Activated T-cell treated with anti-CD3 and anti-CD28 coated beads, Interleukin-2, amount 50 U/mL, for 24 hours (primary cell): ENCODE data around the gene GPRIN3.
A peak's percentile ranks its signal among the peaks of the same experiment; 100 is the strongest.

Source experiments
- DNase-seq: peaks from one replicate; pipeline ENCODE4 v3.0.0-alpha.2; 2020
- H3K27ac Mint-ChIP-seq: 2 replicates; pipeline ENCODE4 v1.8.0; 2020; ENCODE audit warnings: mild to moderate bottlenecking, mixed read lengths
- H3K27me3 Mint-ChIP-seq: 2 replicates; pipeline ENCODE4 v1.8.0; 2020; ENCODE audit warnings: mixed read lengths
- H3K36me3 Mint-ChIP-seq: 2 replicates; pipeline ENCODE4 v1.8.0; 2020; ENCODE audit warnings: low read depth, mixed read lengths
- H3K4me1 Mint-ChIP-seq: 2 replicates; pipeline ENCODE4 v1.8.0; 2020; ENCODE audit warnings: low read depth, mixed read lengths
- H3K4me3 Mint-ChIP-seq: 2 replicates; pipeline ENCODE4 v1.8.0; 2020; ENCODE audit warnings: mild to moderate bottlenecking, moderate library complexity, mixed read lengths
- H3K9me3 Mint-ChIP-seq: 2 replicates; pipeline ENCODE4 v1.8.0; 2020; ENCODE audit warnings: mixed read lengths

GPRIN3 gene

DNA sequence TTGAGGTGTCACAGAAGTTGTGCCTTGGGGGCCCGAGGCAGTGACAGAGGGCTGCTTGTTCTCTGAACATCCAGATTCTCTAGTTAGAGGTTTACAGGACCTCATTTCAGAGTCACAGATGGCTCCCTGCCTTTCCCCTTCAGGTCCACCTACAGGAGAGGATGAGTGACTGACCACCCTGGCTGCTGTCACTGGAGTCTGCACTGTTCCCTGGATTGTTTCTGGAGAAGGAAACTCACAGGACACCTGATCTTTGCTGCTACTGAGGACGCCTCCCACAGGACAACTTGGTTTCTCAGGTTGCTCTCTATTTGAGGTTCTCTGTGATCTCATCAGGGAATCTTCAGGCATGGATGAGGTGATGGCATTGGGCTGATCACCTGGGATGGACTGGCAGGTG lies 58.3 kb downstream of the GPRIN3 start:
- Mint-ChIP-seq H3K4me1 (peaks cover 58% of the 10 kb centered on the region), H3K36me3 (peaks cover 48% of the 10 kb centered on the region), H3K4me3 (no peak overlapping the region)

DNA sequence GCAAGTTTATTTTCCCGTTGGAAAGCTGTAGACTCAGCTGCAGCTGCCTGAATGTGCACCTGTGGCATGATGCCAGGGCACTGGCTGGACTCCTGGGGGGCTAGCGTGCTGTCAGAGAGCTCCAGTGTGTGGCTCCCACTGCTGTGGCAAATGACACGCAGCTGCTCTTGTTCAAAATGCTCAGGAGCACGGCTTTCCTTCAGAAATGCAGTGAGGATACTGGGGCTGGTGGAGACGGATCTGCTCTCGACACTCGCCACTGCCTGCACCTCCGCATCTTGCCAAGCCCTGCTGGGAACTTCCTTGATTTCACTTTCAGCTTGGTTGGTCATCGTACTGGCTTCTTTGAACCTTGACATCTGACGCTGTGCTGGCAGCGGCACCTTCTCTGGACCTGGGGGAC lies 58.7 kb downstream of the GPRIN3 start:
- Mint-ChIP-seq H3K9me3 (no peaks in the 10 kb centered on the region), H3K36me3 (peaks cover 46% of the 10 kb centered on the region), H3K27me3 (no peaks in the 10 kb centered on the region), H3K4me1 (peaks cover 59% of the 10 kb centered on the region), H3K4me3 (no peak overlapping the region), H3K27ac (no peak overlapping the region)
- no peak for DNase-seq

More for the DNA sequence above, 58.3 kb downstream of the GPRIN3 start:
- H3K27ac Mint-ChIP-seq, result no peak overlapping the region
- H3K9me3 Mint-ChIP-seq, result no peaks in the 10 kb centered on the region
- no peaks in the 10 kb centered on the region for H3K27me3 Mint-ChIP-seq
- DNase-seq, result no peak

DNA sequence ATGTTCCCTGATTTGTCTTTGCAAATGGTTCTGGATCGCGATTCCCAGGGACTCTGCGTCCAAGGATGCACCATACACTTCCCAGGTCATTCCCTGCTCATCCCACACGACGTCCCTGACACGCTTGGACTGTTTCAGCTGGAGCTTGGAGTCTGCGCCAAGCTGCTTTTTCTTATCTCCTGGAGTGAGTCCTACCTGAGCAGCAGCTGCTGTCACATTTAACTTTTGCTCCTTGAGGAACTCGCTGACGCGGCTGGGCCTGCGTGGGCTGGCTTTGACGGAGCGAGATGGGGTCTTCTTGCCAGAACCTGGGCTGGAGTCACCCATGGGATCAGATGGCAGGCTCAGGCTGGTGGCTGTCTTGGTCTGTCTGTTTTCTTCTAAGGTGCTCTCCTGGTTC lies 59.6 kb downstream of the GPRIN3 start:
- Mint-ChIP-seq H3K27ac (no peak overlapping the region), H3K4me3 (no peak overlapping the region), H3K36me3 (peaks cover 48% of the 10 kb centered on the region), H3K27me3 (no peaks in the 10 kb centered on the region), H3K9me3 (no peaks in the 10 kb centered on the region), H3K4me1 (peaks cover 60% of the 10 kb centered on the region)
- no peak for DNase-seq

- Mint-ChIP-seq H3K9me3 (no peaks in the 10 kb centered on the region), H3K27me3 (no peaks in the 10 kb centered on the region), H3K4me3 (no peak overlapping the region), H3K4me1 (peaks cover 53% of the 10 kb centered on the region), H3K27ac (peak overlapping the region; percentile 72), H3K36me3 (peaks cover 57% of the 10 kb centered on the region)
- no peak for DNase-seq
These were observed 62.1 kb downstream of the GPRIN3 start for GRCh38 chr4:89245459-89245858.

- no peak for DNase-seq
- H3K36me3 Mint-ChIP-seq, result peaks cover 44% of the 10 kb centered on the region
- H3K27me3 Mint-ChIP-seq, result no peaks in the 10 kb centered on the region
- peaks cover 50% of the 10 kb centered on the region for H3K4me1 Mint-ChIP-seq
- peak overlapping the region; percentile 81 for H3K27ac Mint-ChIP-seq
- H3K4me3 Mint-ChIP-seq, result no peak overlapping the region
- no peaks in the 10 kb centered on the region for H3K9me3 Mint-ChIP-seq
These were observed 63.8 kb downstream of the GPRIN3 start for GRCh38 chr4:89243733-89244252.

DNA sequence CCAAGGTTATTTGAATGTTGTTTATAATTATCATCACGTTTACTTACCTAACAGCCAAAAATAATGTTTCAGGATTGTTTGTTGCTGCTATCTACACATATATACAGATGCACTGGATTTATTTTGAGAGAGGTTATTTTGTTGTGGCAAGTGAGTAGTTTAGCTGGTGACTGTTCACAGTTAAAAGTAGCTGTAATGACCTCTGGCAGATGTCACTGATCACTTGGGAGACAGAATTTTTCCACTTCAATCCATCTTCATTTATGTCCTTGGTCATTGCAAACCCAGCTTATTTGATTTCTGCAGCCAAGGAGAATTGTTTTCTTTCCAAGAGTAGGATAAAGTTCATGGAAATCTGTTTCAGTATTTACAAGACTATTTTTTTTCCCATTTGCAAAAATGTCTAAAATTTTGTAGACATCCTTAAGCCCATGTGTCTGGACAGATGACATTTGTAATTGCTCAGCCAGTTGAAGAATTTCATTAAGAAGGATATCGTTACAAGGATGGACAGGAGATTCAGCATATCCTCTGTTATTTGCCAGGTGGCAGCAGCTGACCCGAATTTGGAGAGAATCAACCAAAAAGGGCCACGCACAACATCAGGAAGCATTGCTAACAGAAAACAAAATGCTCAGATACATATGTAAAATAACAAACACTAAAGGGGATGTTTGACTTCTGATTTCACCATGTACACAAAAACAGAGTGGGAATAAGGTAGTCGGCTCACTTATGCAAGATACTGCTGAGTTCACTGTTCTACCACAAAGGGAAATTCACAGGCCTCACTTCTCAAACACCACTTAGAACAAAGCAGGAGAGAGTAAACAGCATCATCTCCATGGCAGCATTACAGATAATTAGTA lies 64.5 kb downstream of the GPRIN3 start:
- Mint-ChIP-seq H3K4me3 (no peak overlapping the region), H3K4me1 (peaks cover 49% of the 10 kb centered on the region)

DNA sequence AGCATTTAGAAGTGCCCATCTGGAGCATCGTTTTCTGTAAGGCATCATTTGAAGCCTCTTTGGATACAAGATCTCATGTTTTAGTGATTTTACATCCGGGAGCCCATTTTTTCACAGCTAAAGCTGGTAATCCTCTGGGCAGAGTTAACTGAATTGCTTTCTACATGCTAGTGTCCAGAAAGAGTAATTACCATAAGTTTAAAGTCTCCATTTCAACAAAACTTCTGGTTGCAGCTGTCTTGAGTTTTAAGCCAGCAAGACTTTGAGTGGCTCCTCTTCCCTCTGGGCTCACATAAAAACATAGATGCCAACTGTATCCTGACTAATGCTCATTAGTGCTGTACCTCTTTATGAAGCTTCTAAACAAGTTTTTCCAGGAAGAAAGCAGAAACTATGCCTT lies 65.4 kb downstream of the GPRIN3 start:
- Mint-ChIP-seq H3K27ac (no peak overlapping the region), H3K27me3 (no peaks in the 10 kb centered on the region), H3K4me3 (no peak overlapping the region), H3K9me3 (no peaks in the 10 kb centered on the region), H3K36me3 (peaks cover 28% of the 10 kb centered on the region), H3K4me1 (peaks cover 43% of the 10 kb centered on the region)
- DNase-seq, result no peak

More for the DNA sequence above, 64.5 kb downstream of the GPRIN3 start:
- peaks cover 37% of the 10 kb centered on the region for H3K36me3 Mint-ChIP-seq
- H3K9me3 Mint-ChIP-seq, result no peaks in the 10 kb centered on the region
- H3K27me3 Mint-ChIP-seq, result no peaks in the 10 kb centered on the region
- no peak for DNase-seq
- peak overlapping the region; percentile 81 for H3K27ac Mint-ChIP-seq

GRCh38 chr4:89230271-89230670 lies 77.3 kb downstream of the GPRIN3 start:
- Mint-ChIP-seq H3K27ac (no peak overlapping the region), H3K4me1 (peaks cover 11% of the 10 kb centered on the region), H3K4me3 (no peak overlapping the region), H3K27me3 (no peaks in the 10 kb centered on the region), H3K9me3 (peaks cover 2% of the 10 kb centered on the region), H3K36me3 (no peaks in the 10 kb centered on the region)
- DNase-seq, result no peak

GRCh38 chr4:89226665-89227574 lies 80.7 kb downstream of the GPRIN3 start:
- H3K4me1 Mint-ChIP-seq, result peaks cover 23% of the 10 kb centered on the region

GRCh38 chr4:89222170-89222569 lies 85.4 kb downstream of the GPRIN3 start:
- no peaks in the 10 kb centered on the region for H3K36me3 Mint-ChIP-seq
- H3K4me3 Mint-ChIP-seq, result no peak overlapping the region
- no peaks in the 10 kb centered on the region for H3K9me3 Mint-ChIP-seq
- H3K27ac Mint-ChIP-seq, result peak overlapping the region; percentile 82
- DNase-seq, result no peak
- peaks cover 24% of the 10 kb centered on the region for H3K4me1 Mint-ChIP-seq
- H3K27me3 Mint-ChIP-seq, result no peaks in the 10 kb centered on the region

More at GRCh38 chr4:89226665-89227574, 80.7 kb downstream of the GPRIN3 start:
- no peaks in the 10 kb centered on the region for H3K27me3 Mint-ChIP-seq
- H3K36me3 Mint-ChIP-seq, result no peaks in the 10 kb centered on the region
- peak overlapping the region; percentile 55 for H3K4me3 Mint-ChIP-seq
- H3K27ac Mint-ChIP-seq, result no peak overlapping the region
- peak; percentile 74 for DNase-seq
- no peaks in the 10 kb centered on the region for H3K9me3 Mint-ChIP-seq

DNA sequence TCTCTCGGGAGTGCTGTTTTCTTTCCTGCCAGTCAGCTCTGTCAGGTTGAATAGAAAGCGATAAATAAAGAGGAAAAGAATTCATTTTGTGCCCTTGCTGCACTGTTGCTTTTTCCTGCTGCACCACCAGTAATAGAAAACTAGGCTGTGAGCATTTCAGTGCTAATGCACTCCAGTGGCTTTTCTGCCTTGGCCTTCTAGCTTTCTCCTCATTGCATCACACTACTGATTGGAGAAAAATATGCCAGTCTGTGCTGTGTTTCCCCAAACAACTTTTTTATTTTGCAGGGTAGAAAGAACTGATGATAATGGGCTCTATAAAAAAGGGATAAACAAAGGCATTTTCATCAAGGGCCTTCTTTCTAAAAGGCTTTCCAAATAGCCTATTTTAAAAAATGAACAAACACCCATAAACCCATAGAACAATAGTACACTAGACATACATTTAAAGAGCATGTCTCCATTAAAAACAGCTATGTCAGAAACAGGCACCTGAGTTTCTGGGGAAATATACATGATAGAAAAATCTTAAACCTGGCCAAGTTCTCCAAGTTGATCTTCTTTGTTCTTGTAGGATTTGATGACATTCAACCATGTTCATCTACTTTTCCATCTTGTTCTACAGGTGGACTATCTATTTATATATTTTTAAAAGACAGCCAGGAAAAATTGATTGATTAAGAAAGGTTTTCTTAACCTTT lies 86.3 kb downstream of the GPRIN3 start:
- Mint-ChIP-seq H3K9me3 (no peaks in the 10 kb centered on the region), H3K4me3 (no peak overlapping the region), H3K36me3 (no peaks in the 10 kb centered on the region), H3K4me1 (peaks cover 16% of the 10 kb centered on the region), H3K27ac (no peak overlapping the region), H3K27me3 (no peaks in the 10 kb centered on the region)
- no peak for DNase-seq

DNA sequence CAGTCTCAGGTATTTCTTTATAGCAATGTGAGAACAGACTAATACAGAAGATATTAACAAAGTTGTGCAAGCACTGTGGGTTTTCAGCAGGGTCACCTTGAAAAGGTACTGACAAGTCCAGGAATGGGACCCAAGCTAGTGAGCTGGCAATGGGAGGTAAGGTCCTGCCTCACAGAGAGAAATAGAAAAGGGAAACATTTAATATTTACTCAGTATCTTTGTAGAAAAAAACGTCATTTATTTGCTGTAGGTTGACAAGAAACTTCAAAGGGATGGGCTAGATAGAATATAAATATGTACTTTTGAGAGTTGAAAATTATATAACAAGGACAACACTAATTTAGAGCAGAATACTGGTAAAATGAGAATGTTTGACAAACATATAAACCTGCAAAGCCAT lies 89.0 kb downstream of the GPRIN3 start:
- Mint-ChIP-seq H3K27me3 (no peaks in the 10 kb centered on the region), H3K36me3 (no peaks in the 10 kb centered on the region), H3K4me3 (no peak overlapping the region), H3K9me3 (no peaks in the 10 kb centered on the region), H3K27ac (no peak overlapping the region), H3K4me1 (peaks cover 15% of the 10 kb centered on the region)
- no peak for DNase-seq

GRCh38 chr4:89217604-89218003 lies 90.0 kb downstream of the GPRIN3 start:
- Mint-ChIP-seq H3K4me3 (no peak overlapping the region), H3K9me3 (no peaks in the 10 kb centered on the region), H3K27ac (no peak overlapping the region), H3K36me3 (no peaks in the 10 kb centered on the region), H3K27me3 (no peaks in the 10 kb centered on the region), H3K4me1 (peaks cover 8% of the 10 kb centered on the region)
- DNase-seq, result no peak

DNA sequence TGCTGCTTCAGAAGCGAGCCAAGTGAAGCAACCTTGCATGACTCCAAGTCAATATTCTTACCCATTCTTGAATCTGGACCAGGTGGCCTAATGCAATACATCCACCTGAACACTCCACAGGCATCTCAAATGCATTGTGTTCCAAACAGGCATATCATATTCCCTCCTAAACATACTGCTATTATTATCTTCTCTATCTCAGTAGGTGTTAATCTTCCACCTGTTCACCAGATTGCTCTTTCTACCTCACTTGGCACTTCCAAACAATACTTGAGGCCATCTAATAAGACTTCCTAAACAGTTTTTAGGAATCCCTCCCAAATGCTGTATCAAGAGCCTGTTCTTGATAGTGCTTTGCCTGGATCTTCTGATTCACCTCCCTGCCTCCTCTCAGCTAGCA lies 90.7 kb downstream of the GPRIN3 start:
- Mint-ChIP-seq H3K4me1 (peaks cover 2% of the 10 kb centered on the region), H3K27me3 (peaks cover 3% of the 10 kb centered on the region), H3K36me3 (no peaks in the 10 kb centered on the region), H3K27ac (no peak overlapping the region), H3K4me3 (no peak overlapping the region), H3K9me3 (no peaks in the 10 kb centered on the region)
- DNase-seq, result no peak
